Measurements from ENCODE around the gene FLRT2. TPM values are rescaled to one million over a fixed set of nuclear protein-coding genes. Genes with fewer than 3 reads are reported as not detected.

FLRT2 gene
- total RNA-seq, 4 donors from 2014 or later, result 0.61 to 8.4 (median 6.4) TPM

DNA sequence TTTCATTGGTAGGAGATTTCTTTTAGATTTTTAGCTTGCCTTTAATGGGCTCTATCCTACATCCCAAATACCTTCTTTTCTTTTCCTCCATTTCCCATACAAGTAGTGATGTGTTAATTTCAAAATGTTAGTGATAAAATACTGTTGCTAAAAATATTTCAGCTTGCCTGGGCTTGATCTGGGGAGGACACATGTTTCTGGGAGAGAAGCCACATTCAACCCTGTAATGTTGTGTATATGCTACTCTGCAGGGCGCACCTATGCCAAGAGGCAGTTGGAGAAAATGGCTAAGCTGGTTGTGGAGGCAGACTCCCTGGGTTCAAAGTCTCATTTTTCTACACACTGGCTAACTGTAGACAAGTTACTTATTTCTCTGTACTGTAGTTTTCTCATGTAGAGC lies 26.3 kb downstream of the FLRT2 start:
- Histone ChIP-seq H3K4me3 (no peak overlapping the region), H3K9me3 (no peaks in the 10 kb centered on the region), H3K27me3 (no peaks in the 10 kb centered on the region), H3K4me1 (peaks cover 0 to 5% (median 0%) of the 10 kb centered on the region in 3 donors), H3K36me3 (peaks cover 0 to 6% (median 0%) of the 10 kb centered on the region in 3 donors), H3K27ac (no peak overlapping the region)
- 70 to 73% methylated on average over 1 of the region's 1 CpG for WGBS, 2 donors
- intact Hi-C loops (cut with DNase I), result no loop called here
- no peak for DNase-seq
- TF ChIP-seq POLR2A (IDR thresholded peaks at IDR 0.05), result no peak
- no peak for TF ChIP-seq CTCF (IDR thresholded peaks at IDR 0.05)

DNA sequence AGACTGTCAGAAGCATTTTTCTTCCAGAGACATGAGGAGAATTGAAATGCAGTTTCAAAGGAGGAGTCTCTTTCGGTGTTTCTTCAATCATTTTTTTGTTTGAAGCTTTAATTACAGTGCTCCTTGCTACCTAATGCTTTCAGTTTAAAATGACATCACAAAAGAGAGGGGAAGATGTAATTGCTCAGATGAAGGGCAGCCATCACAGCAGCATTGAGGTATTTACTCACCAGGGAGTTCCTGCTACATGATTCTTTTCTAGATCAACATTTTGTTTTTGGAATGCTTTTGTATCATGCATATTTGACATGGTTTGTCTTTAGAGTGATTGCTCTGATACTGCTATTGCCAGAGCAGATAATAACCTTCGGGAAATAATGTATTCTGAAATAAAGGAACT lies 28.6 kb downstream of the FLRT2 start:
- Histone ChIP-seq H3K27me3 (no peaks in the 10 kb centered on the region), H3K36me3 (peaks cover 0 to 17% (median 0%) of the 10 kb centered on the region in 3 donors), H3K27ac (no peak overlapping the region), H3K9me3 (no peaks in the 10 kb centered on the region), H3K4me3 (no peak overlapping the region), H3K4me1 (peaks cover 0 to 5% (median 0%) of the 10 kb centered on the region in 3 donors)
- DNase-seq, result no peak
- intact Hi-C loops (cut with DNase I), result no loop called here
- WGBS, 2 donors, result 66 to 81% methylated on average over 2 of the region's 2 CpGs
- no peak for TF ChIP-seq CTCF (IDR thresholded peaks at IDR 0.05)
- TF ChIP-seq POLR2A (IDR thresholded peaks at IDR 0.05), result no peak

GRCh38 chr14:85562630-85563029 lies 32.7 kb downstream of the FLRT2 start:
- Histone ChIP-seq H3K27me3 (no peaks in the 10 kb centered on the region), H3K36me3 (peaks cover 0 to 17% (median 0%) of the 10 kb centered on the region in 3 donors), H3K4me3 (no peak overlapping the region), H3K27ac (no peak overlapping the region), H3K9me3 (no peaks in the 10 kb centered on the region), H3K4me1 (peaks cover 0 to 9% (median 3%) of the 10 kb centered on the region in 3 donors)
- TF ChIP-seq POLR2A (IDR thresholded peaks at IDR 0.05), result no peak
- no peak for TF ChIP-seq CTCF (IDR thresholded peaks at IDR 0.05)
- no peak for DNase-seq
- WGBS, 2 donors, result 84 to 87% methylated on average over 5 of the region's 5 CpGs
- intact Hi-C loops (cut with DNase I), result no loop called here

- TF ChIP-seq CTCF (IDR thresholded peaks at IDR 0.05), result no peak
- no peak overlapping the region for H3K27ac ChIP-seq
- intact Hi-C loops (cut with DNase I), result no loop called here
- peaks cover 0 to 14% (median 0%) of the 10 kb centered on the region in 3 donors for H3K36me3 ChIP-seq
- DNase-seq, result no peak
- H3K4me3 ChIP-seq, result no peak overlapping the region
- peaks cover 0 to 9% (median 3%) of the 10 kb centered on the region in 3 donors for H3K4me1 ChIP-seq
- 74 to 80% methylated on average over 3 of the region's 3 CpGs for WGBS, 2 donors
- H3K9me3 ChIP-seq, result no peaks in the 10 kb centered on the region
- no peaks in the 10 kb centered on the region for H3K27me3 ChIP-seq
Measured at GRCh38 chr14:85564841-85565527, 35.0 kb downstream of the FLRT2 start.

DNA sequence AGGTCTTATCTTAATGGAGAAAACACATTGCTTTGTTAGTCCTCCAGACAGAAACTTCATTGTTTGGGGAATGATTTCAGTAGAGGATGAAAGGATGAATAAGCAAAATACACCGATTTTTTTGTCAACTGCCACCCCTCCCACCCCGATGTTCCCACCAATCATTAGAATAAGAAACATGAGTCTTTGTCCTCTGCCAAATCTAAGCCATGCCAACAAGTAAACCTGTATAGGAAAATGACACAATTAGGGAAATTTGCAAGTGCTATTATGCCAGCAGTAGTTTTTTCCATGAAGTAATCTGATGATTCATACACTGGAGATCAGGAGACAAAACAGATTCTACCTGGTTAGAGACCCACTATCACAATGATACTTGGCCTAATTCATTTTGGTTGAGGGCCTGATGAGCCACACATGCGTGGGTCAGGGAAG lies 35.9 kb downstream of the FLRT2 start:
- DNase-seq, result no peak

More for the DNA sequence above, 35.9 kb downstream of the FLRT2 start:
- Histone ChIP-seq H3K27ac (peak overlapping the region in 3 of 4 donors; percentile 16 to 67 (median 33)), H3K4me1 (peaks cover 0 to 9% (median 3%) of the 10 kb centered on the region in 3 donors), H3K9me3 (no peaks in the 10 kb centered on the region), H3K27me3 (no peaks in the 10 kb centered on the region), H3K4me3 (no peak overlapping the region), H3K36me3 (peaks cover 0 to 14% (median 0%) of the 10 kb centered on the region in 3 donors)
- WGBS, 2 donors, result 25 to 42% methylated on average over 3 of the region's 3 CpGs
- TF ChIP-seq CTCF (IDR thresholded peaks at IDR 0.05), result no peak
- TF ChIP-seq POLR2A (IDR thresholded peaks at IDR 0.05), result no peak
- intact Hi-C loops (cut with DNase I), result no loop called here

All from esophagus squamous epithelium (tissue), 5 donors.